SK-N-MC (cell line): ENCODE measurements around the gene GAS1.

Experiments
- EZH2 ChIP-seq: fragments of 200-600 bp; sonication (generic); IDR thresholded peaks from one replicate; pipeline ENCODE4 v1.6.1; 2017; ENCODE audit warnings: antibody characterized with exemption
- FOXP2 ChIP-seq: optimal IDR thresholded peaks from 2 replicates; pipeline ENCODE3; 2011; ENCODE audit warnings: mild to moderate bottlenecking, moderate library complexity; ENCODE audit not compliant: insufficient read depth; ENCODE audit errors: extremely low read length, control extremely low read depth
- POLR2AphosphoS5 ChIP-seq: IDR thresholded peaks from 2 replicates; pipeline ENCODE4 v1.6.1; 2012; ENCODE audit warnings: mild to moderate bottlenecking, low read depth, low read length, borderline replicate concordance

- TF ChIP-seq POLR2AphosphoS5 (no peak), EZH2 (no peak), FOXP2 (no peak)
These were observed 19.7 kb upstream of the GAS1 start for GRCh38 chr9:86966852-86967511.
